ENCODE measurements around the gene SPATA24.
"Not testable (repeated sequence)": the region's sequence is repeated elsewhere in the genome, so short reads cannot be mapped to it uniquely, and the experiment has no call there.

SPATA24 gene

DNA sequence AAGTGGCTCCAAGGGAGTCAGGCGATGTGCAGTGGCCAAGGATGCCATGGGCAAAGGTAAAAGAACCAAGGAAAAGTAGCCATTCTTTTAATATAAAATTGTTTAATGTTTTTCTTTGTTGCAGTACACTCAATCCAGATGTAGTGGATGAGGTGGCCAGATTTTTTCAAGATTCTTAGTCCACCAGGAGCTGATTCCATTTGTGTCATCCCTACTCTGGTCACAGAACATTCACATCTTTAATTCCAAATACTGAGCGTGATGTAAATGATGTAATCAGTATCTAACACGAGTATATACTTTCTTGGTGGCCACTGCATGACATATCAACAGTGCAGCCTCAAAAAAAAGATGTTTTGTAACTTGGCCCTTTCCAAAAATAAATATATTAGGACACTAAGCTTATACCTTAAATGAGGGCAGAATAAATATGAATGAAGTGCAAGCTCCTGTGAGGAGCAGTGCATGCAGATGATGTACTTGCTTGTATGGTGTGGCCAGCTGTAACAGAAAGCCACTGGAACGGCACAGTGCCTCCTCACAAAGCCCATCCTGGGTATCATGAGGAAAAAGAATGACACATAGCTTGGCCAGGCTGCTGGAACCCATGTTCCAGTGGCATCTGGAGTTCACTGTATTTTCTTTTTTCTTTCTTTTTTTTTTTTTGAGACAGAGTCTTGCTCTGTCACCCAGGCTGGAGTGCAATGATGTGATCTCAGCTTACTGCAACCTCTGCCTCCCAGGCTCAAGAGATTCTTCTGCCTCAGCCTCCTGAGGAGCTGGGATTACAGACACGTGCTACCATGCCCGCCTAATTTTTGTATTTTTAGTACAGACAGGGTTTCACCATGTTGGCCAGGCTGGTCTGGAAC is 6.5 kb upstream of the SPATA24 start:
- no peak for DNase-seq (ENCODE audit: insufficient read length, low spot score)
- TF ChIP-seq POLR2A (IDR thresholded peaks at IDR 0.05; ENCODE audit: low read depth, low read length) = no peak
- FAIRE-seq = no peak

DNA sequence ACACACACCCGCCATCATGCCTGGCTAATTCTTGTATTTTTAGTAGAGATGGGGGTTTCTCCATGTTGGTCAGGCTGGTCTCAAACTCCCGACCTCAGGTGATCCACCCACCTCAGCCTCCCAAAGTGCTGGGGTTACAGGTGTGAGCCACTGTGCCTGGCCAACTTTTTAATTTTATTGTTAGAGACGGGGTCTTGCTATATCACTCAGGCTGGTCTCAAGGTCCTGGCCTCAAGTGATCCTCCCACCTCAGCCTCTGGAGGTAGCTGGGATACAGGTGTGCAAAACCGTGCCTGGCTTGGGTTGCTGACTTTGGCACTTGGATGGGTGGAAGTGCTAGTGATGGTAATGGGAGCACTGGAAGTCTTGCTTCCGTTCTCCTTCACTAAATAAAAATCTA is 5.2 kb upstream of the SPATA24 start:
- FAIRE-seq; DNase-seq (ENCODE audit: insufficient read length, low spot score): not testable (repeated sequence)

GRCh38 chr5:139408191-139408590 is 4.3 kb upstream of the SPATA24 start:
- FAIRE-seq = no peak

DNA sequence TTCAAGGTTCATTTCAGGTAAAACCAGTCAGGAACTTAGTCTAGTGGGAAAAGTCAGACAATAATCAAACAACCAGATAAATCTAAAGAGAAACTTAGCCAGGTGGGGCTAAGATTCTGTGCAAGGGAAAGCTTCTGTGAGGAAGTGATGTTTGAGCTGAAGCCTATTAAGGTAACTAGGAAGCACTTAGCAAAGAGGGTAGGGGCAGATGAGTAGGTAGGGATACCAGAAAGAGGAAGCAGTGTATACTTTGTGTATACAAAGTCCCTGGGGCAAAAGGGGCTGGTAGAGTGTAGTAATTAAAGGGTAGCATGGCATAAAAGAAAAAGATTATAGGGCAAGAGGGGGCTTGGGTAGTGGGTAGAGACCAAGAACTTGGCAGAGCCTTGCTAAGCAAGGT is 3.6 kb upstream of the SPATA24 start:
- FAIRE-seq (no peak), DNase-seq (ENCODE audit: insufficient read length, low spot score) (no peak)
- TF ChIP-seq POLR2A (IDR thresholded peaks at IDR 0.05; ENCODE audit: low read depth, low read length) = no peak

More at GRCh38 chr5:139408191-139408590, 4.3 kb upstream of the SPATA24 start:
- no peak for TF ChIP-seq POLR2A (IDR thresholded peaks at IDR 0.05; ENCODE audit: low read depth, low read length)
- DNase-seq (ENCODE audit: insufficient read length, low spot score) = no peak

- DNase-seq (ENCODE audit: insufficient read length, low spot score) (no peak), FAIRE-seq (no peak)
- no peak for TF ChIP-seq POLR2A (IDR thresholded peaks at IDR 0.05; ENCODE audit: low read depth, low read length)
These were observed 3.1 kb upstream of the SPATA24 start for GRCh38 chr5:139406963-139407362.

GRCh38 chr5:139404484-139404840 is 573 bp upstream of the SPATA24 start:
- no peak for TF ChIP-seq POLR2A (IDR thresholded peaks at IDR 0.05; ENCODE audit: low read depth, low read length)

GRCh38 chr5:139403418-139403786 is 487 bp downstream of the SPATA24 start:
- no peak for DNase-seq (ENCODE audit: insufficient read length, low spot score)
- TF ChIP-seq POLR2A (IDR thresholded peaks at IDR 0.05; ENCODE audit: low read depth, low read length) = no peak
- no peak for FAIRE-seq

More at GRCh38 chr5:139404484-139404840, 573 bp upstream of the SPATA24 start:
- FAIRE-seq (no peak), DNase-seq (ENCODE audit: insufficient read length, low spot score) (no peak)

DNA sequence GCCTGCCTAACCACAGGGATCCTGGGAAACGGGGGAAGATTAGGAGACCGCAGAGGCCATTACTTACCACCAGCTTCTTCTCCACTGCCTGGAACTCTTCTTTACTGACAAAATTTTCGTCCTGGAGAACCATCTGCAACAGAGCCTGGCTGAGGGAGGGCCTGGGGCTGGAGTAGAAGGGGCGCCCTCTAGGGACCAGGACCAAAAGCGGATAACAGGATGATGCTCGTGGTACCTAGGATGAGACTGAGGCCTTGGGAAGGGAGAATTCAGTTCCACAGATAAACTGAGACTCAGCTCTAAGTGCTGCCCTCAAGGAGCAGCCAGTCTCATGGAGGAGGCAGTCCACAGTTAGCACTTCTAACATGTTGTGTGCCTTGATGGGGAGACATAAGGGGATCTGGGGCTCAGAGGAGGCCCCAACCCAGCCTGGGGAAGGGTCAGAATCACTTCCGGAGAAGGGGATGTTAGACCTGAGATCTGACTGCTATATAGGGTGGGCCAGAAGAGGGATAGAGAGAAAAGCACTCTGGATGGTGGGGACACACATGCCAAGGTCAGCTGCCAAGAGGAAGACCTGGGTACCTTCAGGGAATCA is 1.2 kb downstream of the SPATA24 start:
- no peak for DNase-seq (ENCODE audit: insufficient read length, low spot score)

DNA sequence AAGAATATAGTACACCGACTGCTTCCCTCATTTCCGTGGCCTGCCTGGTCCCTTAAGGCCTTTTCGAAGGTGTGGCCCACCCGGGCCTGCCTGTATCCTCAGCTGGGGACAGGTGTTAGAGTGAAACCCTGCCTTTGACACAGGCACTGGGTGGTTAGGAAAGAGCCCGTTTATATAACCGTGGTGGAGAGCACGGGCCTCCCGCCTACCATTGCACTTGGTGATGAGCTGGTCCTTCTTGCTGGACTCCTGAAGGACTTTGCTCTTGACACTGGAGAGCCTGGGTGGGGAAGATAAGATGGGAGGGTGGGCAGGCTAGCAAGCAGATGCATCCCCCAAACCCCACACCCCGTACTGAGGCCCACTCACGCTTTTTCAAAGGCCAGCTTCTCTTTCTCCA is 2.3 kb downstream of the SPATA24 start:
- no peak for TF ChIP-seq POLR2A (IDR thresholded peaks at IDR 0.05; ENCODE audit: low read depth, low read length)
- FAIRE-seq = no peak
- DNase-seq (ENCODE audit: insufficient read length, low spot score) = no peak

More for the DNA sequence above, 1.2 kb downstream of the SPATA24 start:
- no peak for FAIRE-seq
- TF ChIP-seq POLR2A (IDR thresholded peaks at IDR 0.05; ENCODE audit: low read depth, low read length) = no peak

- FAIRE-seq = no peak
- no peak for DNase-seq (ENCODE audit: insufficient read length, low spot score)
- TF ChIP-seq POLR2A (IDR thresholded peaks at IDR 0.05; ENCODE audit: low read depth, low read length) = no peak
These were observed 4.3 kb downstream of the SPATA24 start for GRCh38 chr5:139399501-139400121.

DNA sequence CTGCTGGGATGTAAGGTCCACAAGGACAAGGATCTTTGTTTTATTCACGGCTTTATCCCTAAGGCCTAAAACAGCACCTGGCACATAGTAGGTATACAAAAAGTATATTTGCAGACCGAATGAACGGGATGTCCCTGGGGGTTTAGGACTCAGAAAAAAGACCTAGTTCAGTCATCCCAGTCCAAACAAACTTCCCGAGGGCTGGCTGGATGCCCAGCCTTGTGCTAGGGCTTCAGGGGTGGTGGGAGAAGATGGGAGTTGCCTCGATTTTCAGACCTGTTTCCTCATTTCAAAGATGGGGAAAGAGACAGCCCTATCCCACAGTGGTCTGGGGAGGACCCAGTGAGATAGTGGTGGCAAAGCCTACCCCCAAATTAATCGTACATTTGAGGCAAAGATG is 6.0 kb downstream of the SPATA24 start:
- TF ChIP-seq POLR2A (IDR thresholded peaks at IDR 0.05; ENCODE audit: low read depth, low read length) = no peak
- DNase-seq (ENCODE audit: insufficient read length, low spot score) (no peak), FAIRE-seq (no peak)

DNA sequence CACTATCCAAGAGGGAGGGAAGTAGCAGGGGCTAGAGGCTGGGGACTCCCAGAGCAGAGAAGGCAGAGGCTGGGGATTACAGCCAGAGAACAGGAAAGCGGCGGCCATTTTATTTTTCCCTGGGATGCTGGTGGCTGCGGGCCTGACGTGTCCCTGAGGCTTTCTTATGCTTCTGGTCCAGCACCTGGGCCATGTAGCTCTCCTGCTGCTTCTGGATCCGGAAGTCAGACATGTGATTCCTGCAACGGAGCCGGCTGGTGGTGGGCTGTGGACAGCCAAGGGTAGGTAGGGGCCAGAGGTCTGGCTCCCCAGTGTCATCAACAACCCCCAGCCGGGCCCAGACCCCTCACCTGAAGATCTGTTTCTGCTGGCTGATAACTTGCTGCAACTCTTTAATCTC is 7.2 kb downstream of the SPATA24 start:
- no peak for FAIRE-seq
- TF ChIP-seq POLR2A (IDR thresholded peaks at IDR 0.05; ENCODE audit: low read depth, low read length) = no peak
- no peak for DNase-seq (ENCODE audit: insufficient read length, low spot score)

- no peak for TF ChIP-seq POLR2A (IDR thresholded peaks at IDR 0.05; ENCODE audit: low read depth, low read length)
- peak; percentile 20 for FAIRE-seq
- DNase-seq (ENCODE audit: insufficient read length, low spot score) = peak; percentile 85
These were observed 7.8 kb downstream of the SPATA24 start for GRCh38 chr5:139395844-139396640.

Data from H54 (cell line).